A673 (cell line): ENCODE measurements around the gene GUCA2A. TPM values are rescaled to one million over a fixed set of nuclear protein-coding genes. Genes with fewer than 3 reads are reported as not detected.

ENCODE experiments used
- BruUV-seq: library from RNA; stranded (reverse); fragments of 400-500 nt; replicated peaks from 2 replicates; lab custom pipeline; 2021; lab: Mats Ljungman, UMichigan
- CTCF ChIA-PET: fragments of 300-600 bp; sonication (Branson Sonifier 250); formaldehyde crosslinking; loops from one replicate; lab custom pipeline; 2022; ENCODE audit warnings: antibody characterized with exemption; lab: Charles Lee
- POLR2A ChIA-PET: fragments of 300-600 bp; sonication (Branson Sonifier 250); formaldehyde crosslinking; loops from one replicate; lab custom pipeline; 2022; ENCODE audit warnings: antibody characterized with exemption; ENCODE audit not compliant: low non-redundant PET; lab: Charles Lee
- DNase-seq: peaks from one replicate; pipeline ENCODE4 v3.0.0-alpha.2; 2015; ENCODE audit warnings: low spot score
- H3K27ac ChIP-seq: fragments of 200-600 bp; sonication (generic); 2 replicates; pipeline ENCODE4 v1.5.1; 2016; ENCODE audit warnings: mixed run types, low read depth, mild to moderate bottlenecking, mixed read lengths, antibody characterized with exemption, low read length; ENCODE audit not compliant: poor library complexity, severe bottlenecking
- H3K27me3 ChIP-seq: fragments of 200-600 bp; sonication (generic); replicated peaks from 2 replicates; pipeline ENCODE4 v1.6.1; 2017; ENCODE audit warnings: mixed run types, low read depth, mild to moderate bottlenecking, mixed read lengths, antibody characterized with exemption, low read length; ENCODE audit not compliant: insufficient read depth, poor library complexity
- H3K36me3 ChIP-seq: fragments of 200-600 bp; sonication (generic); 2 replicates; pipeline ENCODE4 v1.6.1; 2016; ENCODE audit warnings: mixed run types, mild to moderate bottlenecking, mixed read lengths, antibody characterized with exemption, low read length; ENCODE audit not compliant: insufficient read depth, poor library complexity, severe bottlenecking
- H3K4me1 ChIP-seq: fragments of 200-600 bp; sonication (generic); 2 replicates; pipeline ENCODE4 v1.6.1; 2017; ENCODE audit warnings: mixed run types, mild to moderate bottlenecking, mixed read lengths, antibody characterized with exemption, low read length; ENCODE audit not compliant: insufficient read depth, poor library complexity, severe bottlenecking
- H3K4me3 ChIP-seq: fragments of 200-600 bp; sonication (generic); 2 replicates; pipeline ENCODE4 v1.5.1; 2016; ENCODE audit warnings: low read depth, mixed run types, mild to moderate bottlenecking, mixed read lengths, low read length; ENCODE audit not compliant: poor library complexity, severe bottlenecking
- H3K9me3 ChIP-seq: fragments of 200-600 bp; sonication (generic); 2 replicates; pipeline ENCODE4 v1.6.1; 2016; ENCODE audit warnings: mixed run types, low read depth, mild to moderate bottlenecking, mixed read lengths, antibody characterized with exemption, low read length; ENCODE audit not compliant: poor library complexity, severe bottlenecking
- CTCF ChIP-seq: fragments of 300-800, 200-600 bp; sonication (generic); conservative IDR thresholded peaks from 2 replicates; pipeline ENCODE4 v1.5.1; 2017; ENCODE audit warnings: low read depth, mild to moderate bottlenecking, antibody characterized with exemption, low read length, moderate library complexity, mixed read lengths
- EZH2 ChIP-seq: fragments of 200-600 bp; sonication (generic); IDR thresholded peaks from 2 replicates; pipeline ENCODE4 v1.6.1; 2017; ENCODE audit warnings: borderline replicate concordance, low read depth, mild to moderate bottlenecking, mixed read lengths, antibody characterized with exemption, low read length; ENCODE audit not compliant: poor library complexity, severe bottlenecking
- intact Hi-C: fragments of 100-400 bp; cut with micrococcal nuclease; formaldehyde crosslinking; loops from one replicate; pipeline ENCODE4 v1.10.0; 2022; ENCODE audit not compliant: unreplicated experiment
- total RNA-seq: library from RNA; stranded (reverse); gene quantifications from 2 replicates; pipeline ENCODE4 v1.2.3, GENCODE V29; 2021

GUCA2A gene
- total RNA-seq, 1 experiment from 2014 or later, result not detected

GRCh38 chr1:42191319-42191718 lies 26.8 kb upstream of the GUCA2A start:
- no peak overlapping the region for H3K27ac ChIP-seq
- BruUV-seq, result no TSS peak
- H3K36me3 ChIP-seq, result peaks cover 15% of the 10 kb centered on the region
- H3K4me1 ChIP-seq, result no peaks in the 10 kb centered on the region
- no peak overlapping the region for H3K4me3 ChIP-seq
- H3K9me3 ChIP-seq, result no peaks in the 10 kb centered on the region
- CTCF ChIA-PET, result no interaction called here
- intact Hi-C loops, result no loop called here
- TF ChIP-seq EZH2, result no peak
- no peak for TF ChIP-seq CTCF
- H3K27me3 ChIP-seq, result no peaks in the 10 kb centered on the region
- DNase-seq, result no peak
- POLR2A ChIA-PET, result no interaction called here

- CTCF ChIA-PET, result no interaction called here
Observed at GRCh38 chr1:42189931-42190853, 25.6 kb upstream of the GUCA2A start.

GRCh38 chr1:42186152-42186551 lies 21.6 kb upstream of the GUCA2A start:
- no peak overlapping the region for H3K4me3 ChIP-seq
- intact Hi-C loops, result no loop called here
- no peak overlapping the region for H3K27ac ChIP-seq
- no peak for DNase-seq
- H3K9me3 ChIP-seq, result no peaks in the 10 kb centered on the region
- H3K36me3 ChIP-seq, result peaks cover 9% of the 10 kb centered on the region
- POLR2A ChIA-PET, result no interaction called here
- CTCF ChIA-PET, result no interaction called here
- no TSS peak for BruUV-seq
- TF ChIP-seq CTCF (no peak), EZH2 (no peak)
- no peaks in the 10 kb centered on the region for H3K27me3 ChIP-seq
- no peaks in the 10 kb centered on the region for H3K4me1 ChIP-seq

More at GRCh38 chr1:42189931-42190853, 25.6 kb upstream of the GUCA2A start:
- intact Hi-C loops, result no loop called here
- Histone ChIP-seq H3K4me1 (no peaks in the 10 kb centered on the region), H3K9me3 (no peaks in the 10 kb centered on the region), H3K4me3 (no peak overlapping the region), H3K27me3 (no peaks in the 10 kb centered on the region), H3K27ac (no peak overlapping the region), H3K36me3 (peaks cover 15% of the 10 kb centered on the region)
- BruUV-seq, result no TSS peak
- POLR2A ChIA-PET, result no interaction called here
- no peak for DNase-seq
- TF ChIP-seq CTCF (no peak), EZH2 (no peak)
